OCI-LY1 (cell line): ENCODE results near the gene GON7.
A peak's percentile ranks its signal among the peaks of the same experiment; 100 is the strongest.

Source experiments
- H2AFZ ChIP-seq: fragments of 200-600 bp; sonication (generic), shearing (Covaris generic); 2 replicates; pipeline ENCODE4 v1.6.0; 2014; ENCODE audit warnings: antibody characterized with exemption, mild to moderate bottlenecking, low read length
- H3F3A ChIP-seq: fragments of 200-600 bp; sonication (generic), shearing (Covaris generic); 2 replicates; pipeline ENCODE4 v1.6.0; 2014; ENCODE audit warnings: mild to moderate bottlenecking, antibody characterized with exemption, low read length, moderate library complexity; ENCODE audit not compliant: insufficient read depth
- H3K27ac ChIP-seq: fragments of 200-600 bp; sonication (generic); 2 replicates; pipeline ENCODE4 v1.5.1; 2014; ENCODE audit warnings: low read length, mixed run types, mild to moderate bottlenecking, low read depth; ENCODE audit not compliant: poor library complexity, severe bottlenecking
- H3K27me3 ChIP-seq: fragments of 200-600 bp; sonication (generic); 2 replicates; pipeline ENCODE4 v1.6.0; 2014; ENCODE audit warnings: antibody characterized with exemption, mild to moderate bottlenecking, low read length, moderate library complexity; ENCODE audit not compliant: insufficient read depth
- H3K36me3 ChIP-seq: fragments of 200-600 bp; sonication (generic); 2 replicates; pipeline ENCODE4 v1.6.1; 2014; ENCODE audit warnings: mild to moderate bottlenecking, antibody characterized with exemption, low read length, moderate library complexity, mixed read lengths; ENCODE audit not compliant: insufficient read depth
- H3K4me1 ChIP-seq: fragments of 200-600 bp; sonication (generic); 2 replicates; pipeline ENCODE4 v1.5.1; 2014; ENCODE audit warnings: mild to moderate bottlenecking, low read length, moderate library complexity; ENCODE audit not compliant: insufficient read depth, severe bottlenecking
- H3K4me2 ChIP-seq: fragments of 200-600 bp; sonication (generic), shearing (Covaris generic); 2 replicates; pipeline ENCODE4 v1.6.1; 2014; ENCODE audit warnings: low read length
- H3K4me3 ChIP-seq: fragments of 200-600 bp; sonication (generic); 2 replicates; pipeline ENCODE4 v1.5.1; 2014; ENCODE audit warnings: low read length, low read depth, mild to moderate bottlenecking, mixed read lengths; ENCODE audit not compliant: poor library complexity, severe bottlenecking
- H3K79me2 ChIP-seq: fragments of 200-600 bp; shearing (Covaris generic); 2 replicates; pipeline ENCODE4 v1.6.1; 2016; ENCODE audit warnings: mixed run types, low read length, mixed read lengths; ENCODE audit not compliant: insufficient read depth
- H3K9ac ChIP-seq: fragments of 200-600 bp; sonication (generic), shearing (Covaris generic); 2 replicates; pipeline ENCODE4 v1.6.1; 2014; ENCODE audit warnings: mild to moderate bottlenecking, low read length, mixed read lengths
- H3K9me2 ChIP-seq: fragments of 200-600 bp; sonication (generic), shearing (Covaris generic); 2 replicates; pipeline ENCODE4 v1.6.1; 2014; ENCODE audit warnings: low read depth, mild to moderate bottlenecking, low read length, mixed read lengths
- H3K9me3 ChIP-seq: fragments of 200-600 bp; shearing (Covaris generic); 2 replicates; pipeline ENCODE4 v1.6.1; 2014; ENCODE audit warnings: low read length, mixed read lengths
- H4K20me1 ChIP-seq: fragments of 200-600 bp; sonication (generic), shearing (Covaris generic); 2 replicates; pipeline ENCODE4 v1.6.0; 2016; ENCODE audit warnings: mild to moderate bottlenecking, low read length; ENCODE audit not compliant: insufficient read depth
- CTCF ChIP-seq: fragments of 200-600 bp; sonication (generic), shearing (Covaris generic); IDR thresholded peaks from 2 replicates; pipeline ENCODE4 v1.5.1; 2017; ENCODE audit warnings: mild to moderate bottlenecking, antibody characterized with exemption, low read length, moderate library complexity, mixed read lengths
- EZH2 ChIP-seq: fragments of 200-600 bp; sonication (generic), shearing (Covaris generic); IDR thresholded peaks from 2 replicates; pipeline ENCODE4 v1.8.0; 2017; ENCODE audit warnings: borderline replicate concordance, mixed run types, mild to moderate bottlenecking, antibody characterized with exemption, low read length, moderate library complexity, mixed read lengths

Gene GON7

GRCh38 chr14:93220509-93220908 lies 13.6 kb upstream of the GON7 start:
- no peak overlapping the region for H3K27ac ChIP-seq
- H3K36me3 ChIP-seq: peaks cover 76% of the 10 kb centered on the region

GRCh38 chr14:93219103-93219726 lies 12.3 kb upstream of the GON7 start:
- no peaks in the 10 kb centered on the region for H3K9me2 ChIP-seq
- H3K27me3 ChIP-seq: no peaks in the 10 kb centered on the region
- no peaks in the 10 kb centered on the region for H4K20me1 ChIP-seq
- H3K4me1 ChIP-seq: no peaks in the 10 kb centered on the region
- H2AFZ ChIP-seq: no peak overlapping the region
- H3K27ac ChIP-seq: no peak overlapping the region
- peaks cover 78% of the 10 kb centered on the region for H3K36me3 ChIP-seq
- H3K9ac ChIP-seq: no peak overlapping the region
- no peak for TF ChIP-seq EZH2
- peak; percentile 78 for TF ChIP-seq CTCF
- no peaks in the 10 kb centered on the region for H3F3A ChIP-seq
- no peak overlapping the region for H3K4me2 ChIP-seq
- H3K79me2 ChIP-seq: no peaks in the 10 kb centered on the region
- no peaks in the 10 kb centered on the region for H3K9me3 ChIP-seq
- H3K4me3 ChIP-seq: no peak overlapping the region

More at GRCh38 chr14:93220509-93220908, 13.6 kb upstream of the GON7 start:
- Histone ChIP-seq H3K9me2 (no peaks in the 10 kb centered on the region), H3K4me3 (no peak overlapping the region), H3K27me3 (no peaks in the 10 kb centered on the region), H3K4me1 (no peaks in the 10 kb centered on the region), H3K9ac (no peak overlapping the region), H3K9me3 (no peaks in the 10 kb centered on the region), H4K20me1 (no peaks in the 10 kb centered on the region), H3K79me2 (no peaks in the 10 kb centered on the region), H3F3A (no peaks in the 10 kb centered on the region), H3K4me2 (no peak overlapping the region), H2AFZ (no peak overlapping the region)
- TF ChIP-seq EZH2: no peak
- TF ChIP-seq CTCF: no peak

GRCh38 chr14:93214598-93214997 lies 7.7 kb upstream of the GON7 start:
- H3K27me3 ChIP-seq: no peaks in the 10 kb centered on the region
- H3K9ac ChIP-seq: no peak overlapping the region
- no peak overlapping the region for H3K4me2 ChIP-seq
- no peaks in the 10 kb centered on the region for H3K9me3 ChIP-seq
- H3K79me2 ChIP-seq: no peaks in the 10 kb centered on the region
- H3K36me3 ChIP-seq: peaks cover 79% of the 10 kb centered on the region
- H3F3A ChIP-seq: no peaks in the 10 kb centered on the region
- no peaks in the 10 kb centered on the region for H3K9me2 ChIP-seq
- H3K4me3 ChIP-seq: no peak overlapping the region
- no peak for TF ChIP-seq CTCF
- no peak for TF ChIP-seq EZH2
- no peaks in the 10 kb centered on the region for H4K20me1 ChIP-seq
- no peak overlapping the region for H2AFZ ChIP-seq
- peaks cover 11% of the 10 kb centered on the region for H3K4me1 ChIP-seq
- H3K27ac ChIP-seq: no peak overlapping the region
